ENCODE results near the gene HDX. TPM values are rescaled to one million over a fixed set of nuclear protein-coding genes. Genes with fewer than 3 reads are reported as not detected.
"Not testable (repeated sequence)": the region's sequence is repeated elsewhere in the genome, so short reads cannot be mapped to it uniquely, and the experiment has no call there.

HDX gene
- polyA plus RNA-seq, 1 donor: 3.9 TPM

DNA sequence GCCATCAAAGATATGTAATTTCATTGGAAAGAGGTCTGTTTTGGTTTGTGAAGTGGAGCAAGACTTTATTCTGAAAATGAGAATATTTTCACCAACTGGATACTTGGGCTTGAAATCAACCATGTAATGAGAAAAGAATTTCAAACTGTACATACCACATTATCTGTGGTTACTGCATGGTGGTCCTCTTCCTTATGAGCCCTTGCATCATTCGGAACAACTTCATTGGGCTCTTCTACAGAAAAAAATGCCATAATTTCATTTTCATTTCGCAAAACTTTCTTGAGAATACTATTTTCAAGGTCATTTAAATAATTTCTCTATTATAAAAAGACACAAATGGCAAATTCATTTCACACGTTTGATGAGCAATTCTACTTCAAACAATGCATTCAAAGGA, 165.6 kb downstream of the HDX start:
- DNase-seq: no peak

GRCh38 chrX:84335121-84335520, 167.1 kb downstream of the HDX start:
- no peak for DNase-seq

GRCh38 chrX:84322083-84322827, 180.0 kb downstream of the HDX start:
- DNase-seq: no peak

DNA sequence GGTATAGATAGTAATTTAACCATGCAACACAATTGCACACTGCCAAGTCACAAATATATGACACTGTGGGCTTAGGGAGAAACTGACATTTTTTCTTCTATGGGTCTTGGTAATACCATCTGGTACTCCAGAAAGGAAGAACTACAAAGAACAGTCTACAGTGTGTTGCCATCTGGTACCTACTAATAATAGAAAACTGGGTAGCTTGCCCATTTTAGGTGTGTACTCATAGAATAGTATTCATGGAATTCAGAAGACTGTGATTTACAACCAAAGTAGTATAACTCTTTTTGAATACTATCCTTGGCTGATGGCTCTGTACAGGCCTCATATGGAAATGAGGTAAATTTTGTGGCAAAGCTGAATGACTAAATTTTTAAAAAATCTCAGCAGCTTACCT, 181.6 kb downstream of the HDX start:
- no peak for DNase-seq

DNA sequence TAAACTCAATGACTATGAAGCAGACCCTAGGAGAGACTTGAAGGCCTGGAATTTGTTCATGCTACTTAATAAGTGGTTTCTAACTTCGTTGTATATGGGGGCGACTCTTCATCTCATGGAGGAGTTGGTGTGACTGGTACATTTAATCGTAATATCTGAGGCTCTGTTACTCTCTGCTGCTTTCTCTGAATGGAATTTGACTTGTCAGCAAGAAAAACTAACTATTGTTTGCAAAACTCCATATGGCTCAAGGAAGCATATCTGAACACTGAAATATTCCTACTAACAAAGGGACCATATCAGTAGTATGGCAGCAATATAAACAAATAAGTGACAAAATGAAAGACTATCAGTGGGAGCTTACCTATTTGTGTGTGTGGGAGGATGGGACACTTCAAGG, 182.2 kb downstream of the HDX start:
- no peak for DNase-seq

GRCh38 chrX:84318661-84319060, 183.6 kb downstream of the HDX start:
- DNase-seq: no peak

DNA sequence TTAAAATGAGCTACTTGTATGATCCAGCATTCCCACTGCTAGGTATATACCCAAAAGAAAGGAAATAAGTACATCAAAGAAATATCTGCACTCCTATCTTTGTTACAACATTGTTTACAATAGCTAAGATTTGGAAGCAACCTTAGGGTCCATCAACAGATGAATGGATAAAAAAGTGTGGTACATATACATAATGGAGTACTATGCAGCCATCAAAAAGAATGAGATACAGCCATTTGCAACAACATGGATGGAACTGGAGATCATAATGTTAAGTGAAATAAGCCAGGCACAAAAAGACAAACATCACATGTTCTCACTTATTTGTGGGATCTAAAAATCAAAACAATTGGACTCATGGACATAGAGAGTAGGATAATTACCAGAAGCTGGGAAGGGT, 186.3 kb downstream of the HDX start:
- not testable (repeated sequence) for DNase-seq
